A549 (cell line): ENCODE data around the gene SH3PXD2A.

Source experiments
- CHD4 ChIP-seq: fragments of 200-600 bp; sonication (generic); IDR thresholded peaks from 2 replicates; pipeline ENCODE4 v1.6.1; 2016; ENCODE audit warnings: antibody characterized with exemption, mild to moderate bottlenecking, borderline replicate concordance
- CTCF ChIP-seq: fragments of >200 bp; sonication (Bioruptor Twin); formaldehyde crosslinking; IDR thresholded peaks from 3 replicates; pipeline ENCODE4 v1.5.1; 2016
- EP300 ChIP-seq, 2 experiments: fragments of >200 bp; sonication (Bioruptor Twin); formaldehyde crosslinking; IDR thresholded peaks; 2 replicates in 1 of 2; 3 replicates in 1 of 2; pipeline ENCODE4 v1.6.1; 2016 to 2017

- TF ChIP-seq CTCF = no peak
- TF ChIP-seq CHD4 = no peak
- TF ChIP-seq EP300 (IDR thresholded peaks at IDR 0.05) = no peak
Measured at GRCh38 chr10:103762162-103762561, 93.2 kb downstream of the SH3PXD2A start.
